GM10266 (cell line): ENCODE measurements around the gene GATD1.
A peak's percentile ranks its signal among the peaks of the same experiment; 100 is the strongest.

Experiments
- DNase-seq: peaks from one replicate; pipeline ENCODE4 v3.0.0; 2012; ENCODE audit errors: extremely low spot score
- TF ChIP-seq, protein P1 (sequence below): IDR thresholded peaks from 2 replicates; pipeline ENCODE4 v1.5.1; 2012; ENCODE audit warnings: mild to moderate bottlenecking, low read depth; ENCODE audit not compliant: control insufficient read depth, insufficient read depth; ENCODE audit errors: missing control alignments

Gene GATD1

DNA sequence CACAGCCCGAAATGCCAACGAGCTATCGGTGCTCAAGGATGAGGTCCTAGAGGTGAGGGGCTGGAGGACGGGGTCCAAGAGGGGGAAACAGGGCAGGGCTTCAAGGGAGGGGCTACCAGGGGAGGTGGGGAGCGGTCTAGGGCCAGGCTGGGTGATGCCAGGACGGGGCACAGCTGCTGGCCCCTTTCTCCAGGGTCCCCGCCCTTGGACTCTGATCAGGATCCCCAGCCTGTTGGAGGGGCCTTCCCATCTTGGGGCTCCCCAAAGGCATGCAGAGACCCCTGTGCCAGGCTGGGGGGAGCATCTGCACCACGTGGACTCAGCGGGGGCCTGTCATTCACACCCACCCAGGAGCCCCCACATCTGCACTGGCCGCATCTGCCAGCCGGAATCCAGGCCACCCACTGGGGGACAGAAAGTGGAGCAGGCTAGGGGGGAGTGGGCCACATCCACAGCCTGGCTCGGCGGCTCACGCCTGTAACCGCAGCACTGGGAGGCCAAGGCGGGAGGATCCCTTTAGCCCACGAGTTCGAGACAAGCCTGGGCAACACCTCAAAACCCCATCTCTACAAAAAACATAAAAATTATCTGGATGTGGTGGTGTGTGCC is 52.4 kb downstream of the GATD1 start:
- DNase-seq = peak; percentile 23
- TF ChIP-seq, protein P1, sequence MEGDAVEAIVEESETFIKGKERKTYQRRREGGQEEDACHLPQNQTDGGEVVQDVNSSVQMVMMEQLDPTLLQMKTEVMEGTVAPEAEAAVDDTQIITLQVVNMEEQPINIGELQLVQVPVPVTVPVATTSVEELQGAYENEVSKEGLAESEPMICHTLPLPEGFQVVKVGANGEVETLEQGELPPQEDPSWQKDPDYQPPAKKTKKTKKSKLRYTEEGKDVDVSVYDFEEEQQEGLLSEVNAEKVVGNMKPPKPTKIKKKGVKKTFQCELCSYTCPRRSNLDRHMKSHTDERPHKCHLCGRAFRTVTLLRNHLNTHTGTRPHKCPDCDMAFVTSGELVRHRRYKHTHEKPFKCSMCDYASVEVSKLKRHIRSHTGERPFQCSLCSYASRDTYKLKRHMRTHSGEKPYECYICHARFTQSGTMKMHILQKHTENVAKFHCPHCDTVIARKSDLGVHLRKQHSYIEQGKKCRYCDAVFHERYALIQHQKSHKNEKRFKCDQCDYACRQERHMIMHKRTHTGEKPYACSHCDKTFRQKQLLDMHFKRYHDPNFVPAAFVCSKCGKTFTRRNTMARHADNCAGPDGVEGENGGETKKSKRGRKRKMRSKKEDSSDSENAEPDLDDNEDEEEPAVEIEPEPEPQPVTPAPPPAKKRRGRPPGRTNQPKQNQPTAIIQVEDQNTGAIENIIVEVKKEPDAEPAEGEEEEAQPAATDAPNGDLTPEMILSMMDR = no peak

DNA sequence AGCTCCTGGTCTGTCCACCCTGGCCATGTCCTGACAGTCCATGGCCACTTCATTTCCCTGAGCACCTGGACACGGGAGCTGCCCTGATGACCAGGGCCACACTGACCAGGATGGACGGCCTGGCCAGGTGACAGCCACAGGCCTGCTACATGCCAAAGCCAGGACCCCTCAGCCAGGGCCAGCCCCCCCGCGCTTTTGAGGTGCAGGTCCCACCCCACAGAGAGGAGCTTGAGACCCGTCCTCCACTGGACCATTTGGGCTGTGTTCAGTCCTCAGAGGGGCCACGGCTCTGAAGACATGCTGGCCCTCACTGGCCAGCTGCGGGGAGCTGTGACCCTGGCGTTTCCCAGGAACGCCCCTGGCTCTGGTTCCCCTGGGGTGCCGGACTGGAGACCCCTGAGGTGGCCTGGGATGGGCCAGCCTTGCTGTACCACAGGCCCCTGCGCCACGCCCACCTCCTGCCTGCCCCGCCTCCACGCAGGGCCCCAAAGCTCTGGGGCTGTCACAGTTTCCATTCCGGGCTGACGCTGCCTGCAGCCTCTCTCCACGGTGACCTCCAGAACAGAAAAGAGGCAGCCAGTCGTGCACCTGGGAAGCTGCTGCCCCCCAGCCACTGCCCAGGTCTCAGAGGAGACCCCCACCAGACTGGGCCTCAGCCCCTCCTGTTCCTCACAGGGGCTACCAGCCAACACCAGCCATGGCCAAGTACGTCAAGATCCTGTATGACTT is 53.1 kb downstream of the GATD1 start:
- DNase-seq = peak; percentile 66
- TF ChIP-seq, protein P1 = no peak

GRCh38 chr11:723120-723883 is 54.0 kb downstream of the GATD1 start:
- DNase-seq = peak; percentile 84

DNA sequence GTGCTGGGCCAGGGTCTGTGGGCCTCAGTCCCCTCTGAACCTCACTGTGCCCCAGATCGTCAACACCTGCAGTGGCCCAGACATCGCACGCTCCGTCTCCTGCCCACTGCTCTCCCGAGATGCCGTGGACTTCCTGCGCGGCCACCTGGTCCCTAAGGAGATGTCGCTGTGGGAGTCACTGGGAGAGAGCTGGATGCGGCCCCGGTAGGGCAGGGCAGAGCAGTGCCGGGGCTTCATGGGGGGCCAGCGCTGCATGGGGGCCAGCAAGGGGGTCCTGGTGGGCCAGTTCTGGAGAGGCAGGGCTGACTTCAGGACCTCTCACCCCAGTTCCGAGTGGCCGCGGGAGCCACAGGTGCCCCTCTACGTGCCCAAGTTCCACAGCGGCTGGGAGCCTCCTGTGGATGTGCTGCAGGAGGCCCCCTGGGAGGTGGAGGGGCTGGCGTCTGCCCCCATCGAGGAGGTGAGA is 54.9 kb downstream of the GATD1 start:
- no peak for DNase-seq

More at GRCh38 chr11:723120-723883, 54.0 kb downstream of the GATD1 start:
- TF ChIP-seq, protein P1 = peak; percentile 65

DNA sequence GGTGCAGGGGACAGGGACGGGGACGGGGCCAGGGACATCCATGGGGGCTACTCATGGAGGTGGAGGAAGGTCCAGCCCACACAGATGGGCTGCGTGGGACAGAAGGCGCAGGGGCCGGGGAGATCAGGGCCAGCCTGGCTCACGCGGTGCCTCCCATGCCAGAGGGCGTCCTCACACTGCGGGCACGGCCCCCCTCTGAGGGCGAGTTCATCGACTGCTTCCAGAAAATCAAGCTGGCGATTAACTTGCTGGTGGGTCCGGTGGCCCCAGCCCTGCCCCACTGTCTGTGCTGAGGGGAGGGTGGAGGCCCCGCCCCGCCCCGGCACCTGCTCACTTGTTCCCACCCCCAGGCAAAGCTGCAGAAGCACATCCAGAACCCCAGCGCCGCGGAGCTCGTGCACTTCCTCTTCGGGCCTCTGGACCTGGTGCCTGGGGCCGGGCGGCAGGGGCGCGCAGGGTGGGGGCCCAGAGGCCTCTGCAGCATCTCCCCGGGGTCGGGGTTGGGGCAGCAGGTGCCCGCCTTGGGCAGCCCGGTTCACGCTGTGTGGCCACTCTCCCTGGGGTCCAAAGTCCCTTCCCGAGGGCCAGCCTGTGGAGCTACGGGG is 55.4 kb downstream of the GATD1 start:
- peak; percentile 69 for DNase-seq
- TF ChIP-seq, protein P1 = no peak

More for the DNA sequence above, 54.9 kb downstream of the GATD1 start:
- TF ChIP-seq, protein P1 = no peak

DNA sequence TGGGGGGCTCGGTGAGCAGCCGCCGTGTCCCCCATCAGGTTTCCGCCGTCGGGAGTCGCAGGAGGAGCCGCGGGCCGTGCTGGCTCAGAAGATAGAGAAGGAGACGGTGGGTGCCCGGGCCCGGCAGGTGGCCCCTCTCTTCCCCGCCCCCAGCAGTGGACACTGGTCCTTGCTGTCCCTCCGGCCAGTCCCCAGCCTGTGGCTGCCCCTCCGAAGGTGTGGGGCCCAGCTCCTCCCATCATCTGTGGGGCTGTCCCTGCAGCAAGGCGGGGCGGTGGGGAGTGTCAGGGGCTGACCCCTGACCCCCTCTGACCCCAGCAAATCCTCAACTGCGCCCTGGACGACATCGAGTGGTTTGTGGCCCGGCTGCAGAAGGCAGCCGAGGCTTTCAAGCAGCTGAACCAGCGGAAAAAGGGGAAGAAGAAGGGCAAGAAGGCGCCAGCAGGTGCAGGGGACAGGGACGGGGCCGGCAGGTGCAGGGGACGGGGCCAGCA is 56.0 kb downstream of the GATD1 start:
- TF ChIP-seq, protein P1 = no peak
- no peak for DNase-seq
